ENCODE results near the gene RXFP4. TPM values are rescaled to one million over a fixed set of nuclear protein-coding genes. Genes with fewer than 3 reads are reported as not detected.

RXFP4 gene
- total and polyA plus RNA-seq, 2 of the 13 experiments (the other 11 are each of a cell fraction or from before 2014, with no cell fraction given): 0.38 to 1.4 TPM

- Histone ChIP-seq H3K27me3 (ENCODE audit: control insufficient read depth in 1 of 2, insufficient read depth in 2 of 2, low read length in 2 of 2) (no peaks in the 10 kb centered on the region), H3K79me2 (ENCODE audit: insufficient read depth, low read length) (peaks cover 12% of the 10 kb centered on the region), H3K9me3 (ENCODE audit: low read length) (no peaks in the 10 kb centered on the region), H3K4me2 (ENCODE audit: low read depth, low read length) (peak overlapping the region; percentile 93; the same call in 1 of the 2 replicates), H3K9ac (ENCODE audit: insufficient read depth, low read depth, low read length) (no peak overlapping the region), H3K27ac (ENCODE audit: extremely low read length, insufficient read depth, low read length) (peak overlapping the region; percentile 86), H4K20me1 (ENCODE audit: insufficient read depth, low read length) (no peaks in the 10 kb centered on the region), H3K36me3 (replicated peaks in 1 of 2; ENCODE audit: control insufficient read depth in 1 of 2, insufficient read depth in 2 of 2, low read length in 2 of 2) (peaks cover 18 to 38% of the 10 kb centered on the region in 2 experiments), H3K4me1 (ENCODE audit: insufficient read depth, low read length) (peaks cover 50% of the 10 kb centered on the region), H2AFZ (ENCODE audit: low read length) (no peak overlapping the region), H3K4me3 (replicated peaks in 1 of 3; ENCODE audit: insufficient read depth in 1 of 3, low read depth in 2 of 3, low read length in 3 of 3) (no peak overlapping the region)
- intact Hi-C loops (cut with micrococcal nuclease; ENCODE audit: unreplicated experiment): no loop called here
- in situ Hi-C loops (cut with HindIII; ENCODE audit: extremely low pct_ligation_motif_present, low pct_unique_long_range_greater_than_20kb): loop anchor here (10.0 kb wide), 1 partner anchor 118 kb away; the partner anchor contains the start of gene RAB25
- TF ChIP-seq PAF1 (CRISPR knock-in tag; IDR thresholded peaks at IDR 0.05): 0 out of 2 replicates have a peak, but pooled peaks have one; percentile 4
- 0 out of 2 replicates have a peak, but pooled peaks have one; percentile 6 for TF ChIP-seq RBFOX2 (IDR thresholded peaks at IDR 0.05; ENCODE audit: low read depth, low read length)
- no peak for TF ChIP-seq GZF1 (CRISPR knock-in tag; IDR thresholded peaks at IDR 0.05)
- TF ChIP-seq ZBTB26 (CRISPR knock-in tag; IDR thresholded peaks at IDR 0.05; ENCODE audit: borderline replicate concordance): no peak
- TF ChIP-seq JDP2 (CRISPR knock-in tag; IDR thresholded peaks at IDR 0.05; ENCODE audit: borderline replicate concordance): no peak
- peak; percentile 3 for TF ChIP-seq PCBP2 (optimal IDR thresholded peaks at IDR 0.05; ENCODE audit: low read depth, low read length, poor library complexity, severe bottlenecking)
- BruUV-seq (replicated peaks): TSS peak; percentile 7
- CTCF ChIA-PET (ENCODE audit: low intra/inter-chr PET ratio, low total read pairs): no interaction called here
- no peak for FAIRE-seq
- 98% methylated on average over 8 of the region's 8 CpGs for WGBS (ENCODE audit: low lambda C conversion rate)
- DNase-seq (ENCODE audit: low spot score): no peak
- POLR2A ChIA-PET: interaction anchor here (3.0 to 7.2 kb wide), 5 partner anchors 9 to 44 kb away, joined by 28 to 390 read pairs (median 43); partner anchors contain the start of genes ARHGEF2 and KHDC4
- no peak for ATAC-seq
Observed at GRCh38 chr1:155946633-155947219, 5.3 kb downstream of the RXFP4 start.

All from HepG2 (cell line).